Stimulated activated CD4-positive, alpha-beta T cell treated with anti-CD3 and anti-CD28 coated beads, Interleukin-15, amount 100 ng/mL, for 1 hour (primary cell): Measurements from ENCODE around the gene ORC3.
A peak's percentile ranks its signal among the peaks of the same experiment; 100 is the strongest.
"Not testable (repeated sequence)": the region's sequence is repeated elsewhere in the genome, so short reads cannot be mapped to it uniquely, and the experiment has no call there.

Experiments used
- DNase-seq, 2 donors: peaks; one replicate each; pipeline ENCODE4 v3.0.0-alpha.2; 2020; ENCODE audit warnings: low read depth in 1 of 2, low spot score in 1 of 2

The ORC3 gene

GRCh38 chr6:87692086-87692485, 102.2 kb downstream of the ORC3 start:
- no peak for DNase-seq

GRCh38 chr6:87696817-87697216, 106.9 kb downstream of the ORC3 start:
- not testable (repeated sequence) for DNase-seq

- DNase-seq: no peak
Observed at GRCh38 chr6:87697581-87698546, 107.9 kb downstream of the ORC3 start.

- DNase-seq: no peak
Observed at GRCh38 chr6:87698547-87699006, 108.6 kb downstream of the ORC3 start.

GRCh38 chr6:87699576-87699975, 109.6 kb downstream of the ORC3 start:
- no peak for DNase-seq

DNA sequence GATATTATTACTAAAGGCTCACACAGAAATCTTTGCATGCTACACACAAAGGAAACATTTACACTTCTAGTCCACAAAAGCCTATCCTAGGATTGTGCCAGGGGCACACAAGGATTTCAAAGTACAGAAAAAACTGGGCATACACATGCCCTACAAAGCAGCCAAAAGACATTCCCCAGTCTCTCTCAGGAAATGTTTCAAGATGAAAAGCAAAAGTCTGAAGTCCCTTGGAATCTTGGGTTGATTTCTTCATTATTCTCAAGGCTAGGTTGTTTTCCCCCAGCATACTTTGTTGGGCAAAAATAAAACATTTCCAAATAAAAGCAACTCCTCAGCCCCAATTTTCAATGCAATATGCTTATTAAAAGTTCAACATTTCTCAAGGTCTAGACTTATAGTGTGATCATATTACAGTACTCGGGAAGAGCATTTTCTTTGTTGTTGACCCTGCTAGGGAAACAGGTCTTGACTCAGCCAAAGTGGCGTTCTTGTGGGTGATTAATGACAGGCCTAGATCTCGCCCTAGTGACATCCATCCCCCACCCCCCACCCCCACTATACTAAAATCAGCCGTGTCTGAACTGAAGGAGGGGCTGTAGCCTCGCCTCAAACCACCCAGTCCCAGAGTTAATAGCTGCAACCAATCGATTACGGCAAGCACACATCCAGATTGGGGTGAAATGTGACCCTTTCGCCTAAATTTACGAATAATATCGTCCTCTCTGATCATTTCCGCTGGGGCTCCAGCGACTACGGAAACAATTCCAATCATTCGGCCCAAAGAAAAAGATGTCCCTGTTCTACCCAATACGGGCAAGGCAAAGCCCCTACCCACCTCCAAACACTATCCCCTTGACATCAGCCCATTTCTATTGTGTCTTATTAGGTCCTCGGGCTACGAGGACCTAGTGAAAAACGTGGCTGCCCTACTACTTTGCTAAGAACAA, 110.7 kb downstream of the ORC3 start:
- no peak for DNase-seq

- DNase-seq: peak in 1 of 2 donors; percentile 24
Observed at GRCh38 chr6:87701344-87701675, 111.4 kb downstream of the ORC3 start.

- peak; percentile 93 for DNase-seq
Observed at GRCh38 chr6:87701676-87702588, 112.0 kb downstream of the ORC3 start, which contains the start of gene AKIRIN2. Gene AKIRIN2, minus strand, starts transcription at chr6:87702233. Its CDS starts 549 bp downstream, at chr6:87701684.

DNA sequence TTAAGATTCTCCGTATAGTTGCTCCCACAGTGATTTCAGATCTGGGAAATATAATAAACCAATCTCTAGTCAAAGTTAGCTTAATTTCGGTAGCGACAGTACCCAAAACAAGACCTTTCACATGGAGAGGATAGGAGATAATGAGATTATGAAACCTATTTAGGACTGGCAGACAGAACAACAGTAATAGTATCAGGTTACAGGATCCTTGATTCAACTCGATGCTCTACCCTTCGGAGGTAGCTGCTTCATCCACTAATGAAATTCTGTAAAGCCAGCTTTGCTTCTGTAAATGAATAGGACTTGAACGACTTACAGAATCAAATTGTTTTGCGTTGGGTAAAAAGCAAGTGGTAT, 112.6 kb downstream of the ORC3 start:
- no peak for DNase-seq

- DNase-seq: not testable (repeated sequence)
Observed at GRCh38 chr6:87703039-87703438, 113.1 kb downstream of the ORC3 start.

DNA sequence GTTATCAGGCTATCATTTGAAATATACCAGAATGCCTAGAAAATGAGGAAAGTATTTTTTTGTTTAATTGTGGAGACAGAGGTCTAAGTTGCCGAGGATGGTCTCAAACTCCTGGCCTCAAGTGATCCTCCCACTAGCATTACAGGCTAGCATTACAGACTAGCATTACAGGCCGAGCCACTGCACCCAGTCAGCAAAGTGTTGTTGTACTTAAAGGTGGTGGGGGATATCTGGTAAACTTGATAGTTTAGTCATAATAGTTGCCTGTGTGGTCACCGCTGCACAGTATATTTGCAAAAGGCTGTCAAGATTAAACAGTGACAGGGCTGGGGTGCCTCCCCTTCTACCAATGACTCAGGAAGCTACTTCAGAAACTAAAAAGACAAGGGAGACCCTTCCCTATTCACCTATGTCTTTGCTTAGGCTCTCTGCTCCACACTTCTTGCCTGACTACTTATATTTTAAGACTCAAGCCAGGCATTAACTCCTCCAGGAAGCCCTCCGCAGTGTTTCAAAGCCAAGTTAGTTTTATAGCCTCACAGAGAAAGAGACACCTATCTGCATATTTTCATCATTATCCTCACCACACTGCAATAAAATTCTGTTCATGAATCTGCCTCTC, 115.2 kb downstream of the ORC3 start:
- no peak for DNase-seq

DNA sequence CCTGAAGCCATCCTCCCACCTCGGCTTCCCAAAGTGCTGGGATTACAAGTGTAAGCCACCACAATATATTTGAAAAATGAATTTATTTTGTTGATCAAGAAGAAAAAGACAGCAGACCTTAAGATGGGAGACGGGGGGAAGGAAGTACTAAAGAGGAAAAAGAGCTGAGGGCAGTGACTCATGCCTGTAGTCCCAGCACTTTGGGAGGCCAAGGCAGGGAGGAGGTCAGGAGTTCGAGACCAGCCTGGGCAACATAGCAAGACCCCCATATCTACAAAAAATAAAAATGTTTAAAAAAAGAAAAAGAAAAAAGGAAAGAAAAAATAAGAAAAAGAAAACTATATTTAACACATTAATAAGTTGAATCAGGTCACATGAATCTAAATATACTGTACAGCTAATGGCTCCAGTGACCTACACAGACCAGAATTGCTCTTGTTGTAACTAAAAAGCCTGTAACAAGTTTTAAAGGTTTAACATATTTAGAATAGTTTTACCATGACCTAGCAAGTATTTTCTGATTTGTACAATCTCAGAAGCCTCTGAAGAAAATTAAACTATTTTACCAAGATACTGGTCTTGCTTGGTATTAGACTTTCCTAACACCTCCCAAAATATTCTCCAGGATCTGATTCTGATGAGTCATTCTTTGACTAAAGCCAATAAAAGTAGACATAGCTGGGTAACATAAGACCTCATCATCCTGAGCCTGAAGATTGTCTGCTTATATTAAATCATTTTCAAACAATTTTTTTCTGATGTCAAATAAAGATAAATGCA, 116.4 kb downstream of the ORC3 start:
- no peak for DNase-seq

DNA sequence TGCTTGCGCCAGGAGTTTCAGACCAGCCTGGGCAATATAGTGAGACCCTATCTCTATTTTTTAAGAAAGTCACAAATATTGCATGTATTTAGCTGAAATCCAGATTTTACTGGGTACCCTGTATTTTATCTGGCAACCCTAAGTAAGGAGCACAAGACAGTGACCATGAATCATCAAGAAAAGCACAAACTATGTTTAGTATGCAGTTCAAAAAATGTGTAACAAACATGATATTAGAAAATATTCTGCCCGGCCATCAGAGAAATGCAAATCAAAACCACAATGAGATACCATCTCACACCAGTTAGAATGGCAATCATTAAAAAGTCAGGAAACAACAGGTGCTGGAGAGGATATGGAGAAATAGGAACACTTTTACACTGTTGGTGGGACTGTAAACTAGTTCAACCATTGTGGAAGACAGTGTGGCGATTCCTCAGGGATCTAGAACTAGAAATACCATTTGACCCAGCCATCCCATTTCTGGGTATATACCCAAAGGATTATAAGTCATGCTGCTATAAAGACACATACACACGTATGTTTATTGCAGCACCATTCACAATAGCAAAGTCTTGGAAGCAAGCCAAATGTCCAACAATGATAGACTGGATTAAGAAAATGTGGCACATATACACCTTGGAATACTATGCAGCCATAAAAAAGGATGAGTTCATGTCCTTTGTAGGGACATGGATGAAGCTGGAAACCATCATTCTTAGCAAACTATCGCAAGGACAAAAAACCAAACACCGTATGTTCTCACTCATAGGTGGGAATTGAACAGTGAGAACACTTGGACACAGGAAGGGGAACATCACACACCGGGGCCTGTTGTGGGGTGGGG, 118.9 kb downstream of the ORC3 start:
- DNase-seq: not testable (repeated sequence)

GRCh38 chr6:87710090-87710489, 120.2 kb downstream of the ORC3 start:
- no peak for DNase-seq

- DNase-seq: not testable (repeated sequence)
Observed at GRCh38 chr6:87712713-87713112, 122.8 kb downstream of the ORC3 start.

GRCh38 chr6:87714093-87714842, 124.3 kb downstream of the ORC3 start:
- DNase-seq: no peak
